Measurements from ENCODE around the gene OMP.

DNA sequence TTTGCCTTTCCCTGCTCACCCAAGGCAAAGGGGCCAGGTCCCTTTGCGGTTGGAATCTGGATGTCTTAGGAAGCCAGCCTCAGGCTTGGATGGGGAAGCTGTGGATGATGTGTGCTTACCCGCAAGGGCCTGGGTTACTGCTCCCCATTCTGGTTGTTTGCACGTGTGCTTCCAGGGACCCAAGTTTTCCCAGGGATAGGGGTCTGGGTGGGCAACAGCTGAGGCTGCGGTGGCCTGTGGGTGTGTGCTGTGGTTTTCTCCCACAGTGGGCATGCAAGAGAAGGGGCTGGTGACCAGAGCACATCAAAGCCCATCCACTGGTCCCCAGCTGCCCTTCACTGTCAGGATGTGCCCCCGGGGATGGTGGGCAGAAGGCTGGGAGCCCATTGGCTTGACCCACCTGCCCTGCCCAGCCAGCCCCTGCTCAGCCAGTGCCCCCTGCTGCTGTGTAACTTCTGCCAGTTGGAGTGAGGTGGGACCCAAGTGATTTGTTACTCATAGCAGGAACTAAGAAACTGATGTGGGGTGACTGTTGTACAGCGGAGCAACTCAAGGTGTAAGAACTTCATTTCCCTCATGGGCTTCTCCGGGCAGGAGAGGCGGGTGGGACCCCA is 32.6 kb upstream of the OMP start:
- no peak for TF ChIP-seq SP1 (IDR thresholded peaks at IDR 0.05)
- TF ChIP-seq L3MBTL2 (conservative IDR thresholded peaks at IDR 0.05), result no peak
- TF ChIP-seq ARNT (IDR thresholded peaks at IDR 0.05), result no peak
- TF ChIP-seq, protein P1, sequence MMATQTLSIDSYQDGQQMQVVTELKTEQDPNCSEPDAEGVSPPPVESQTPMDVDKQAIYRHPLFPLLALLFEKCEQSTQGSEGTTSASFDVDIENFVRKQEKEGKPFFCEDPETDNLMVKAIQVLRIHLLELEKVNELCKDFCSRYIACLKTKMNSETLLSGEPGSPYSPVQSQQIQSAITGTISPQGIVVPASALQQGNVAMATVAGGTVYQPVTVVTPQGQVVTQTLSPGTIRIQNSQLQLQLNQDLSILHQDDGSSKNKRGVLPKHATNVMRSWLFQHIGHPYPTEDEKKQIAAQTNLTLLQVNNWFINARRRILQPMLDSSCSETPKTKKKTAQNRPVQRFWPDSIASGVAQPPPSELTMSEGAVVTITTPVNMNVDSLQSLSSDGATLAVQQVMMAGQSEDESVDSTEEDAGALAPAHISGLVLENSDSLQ (IDR thresholded peaks at IDR 0.05), result no peak
- no peak for TF ChIP-seq FOXM1 (IDR thresholded peaks at IDR 0.05; ENCODE audit: borderline replicate concordance)
- TF ChIP-seq BHLHE40 (IDR thresholded peaks at IDR 0.05; ENCODE audit: borderline replicate concordance), result no peak
- TF ChIP-seq CTBP1 (IDR thresholded peaks at IDR 0.05; ENCODE audit: borderline replicate concordance), result no peak
- no peak for TF ChIP-seq FOXA1 (IDR thresholded peaks at IDR 0.05)
- no peak for TF ChIP-seq TARDBP (IDR thresholded peaks at IDR 0.05)
- no peak for TF ChIP-seq ELF4 (IDR thresholded peaks at IDR 0.05)
- TF ChIP-seq ZNF384 (IDR thresholded peaks at IDR 0.05), result no peak
- TF ChIP-seq SUZ12 (IDR thresholded peaks at IDR 0.05), result no peak

Data from HEK293T (cell line).